GM12874 (cell line): ENCODE data around the gene HIPK3.

Source experiments
- TF ChIP-seq, protein P1 (sequence below): IDR thresholded peaks from 2 replicates; pipeline ENCODE4 v1.5.1; 2011; ENCODE audit warnings: low read depth, mild to moderate bottlenecking, control low read depth, low read length, moderate library complexity; ENCODE audit not compliant: insufficient read depth

Gene HIPK3

DNA sequence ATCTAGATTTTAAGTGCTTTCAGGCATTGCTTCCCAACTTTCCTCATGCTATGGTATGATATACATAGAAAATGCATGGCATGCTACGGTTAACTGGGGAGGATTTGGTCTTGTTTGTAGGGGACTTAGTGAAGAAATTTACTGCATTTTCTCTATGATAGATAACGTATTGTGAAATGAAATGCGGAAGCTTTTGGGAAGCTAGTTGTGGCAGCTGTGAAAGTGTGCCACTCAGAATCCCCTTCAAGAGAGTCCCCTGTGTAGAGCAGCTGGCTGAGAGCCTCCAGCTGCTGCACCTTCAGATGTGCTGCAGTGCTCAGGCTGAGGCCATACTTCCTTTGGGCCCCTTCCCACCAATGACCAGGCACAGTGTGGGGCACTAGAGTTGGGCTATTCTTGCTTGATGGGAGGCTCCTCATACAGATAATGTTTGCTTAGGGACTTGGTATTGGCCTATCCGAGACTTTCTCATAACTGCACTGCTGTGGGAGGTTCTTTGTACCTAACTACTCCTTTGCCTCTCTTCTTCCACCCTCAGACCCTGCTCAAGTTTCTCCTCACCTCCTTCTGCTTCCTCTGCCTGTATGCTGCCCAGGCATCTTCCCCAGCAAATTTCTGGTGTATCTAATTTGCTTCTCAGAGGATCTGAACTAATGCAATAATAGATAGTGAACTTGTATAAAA lies 67.3 kb downstream of the HIPK3 start:
- TF ChIP-seq, protein P1, sequence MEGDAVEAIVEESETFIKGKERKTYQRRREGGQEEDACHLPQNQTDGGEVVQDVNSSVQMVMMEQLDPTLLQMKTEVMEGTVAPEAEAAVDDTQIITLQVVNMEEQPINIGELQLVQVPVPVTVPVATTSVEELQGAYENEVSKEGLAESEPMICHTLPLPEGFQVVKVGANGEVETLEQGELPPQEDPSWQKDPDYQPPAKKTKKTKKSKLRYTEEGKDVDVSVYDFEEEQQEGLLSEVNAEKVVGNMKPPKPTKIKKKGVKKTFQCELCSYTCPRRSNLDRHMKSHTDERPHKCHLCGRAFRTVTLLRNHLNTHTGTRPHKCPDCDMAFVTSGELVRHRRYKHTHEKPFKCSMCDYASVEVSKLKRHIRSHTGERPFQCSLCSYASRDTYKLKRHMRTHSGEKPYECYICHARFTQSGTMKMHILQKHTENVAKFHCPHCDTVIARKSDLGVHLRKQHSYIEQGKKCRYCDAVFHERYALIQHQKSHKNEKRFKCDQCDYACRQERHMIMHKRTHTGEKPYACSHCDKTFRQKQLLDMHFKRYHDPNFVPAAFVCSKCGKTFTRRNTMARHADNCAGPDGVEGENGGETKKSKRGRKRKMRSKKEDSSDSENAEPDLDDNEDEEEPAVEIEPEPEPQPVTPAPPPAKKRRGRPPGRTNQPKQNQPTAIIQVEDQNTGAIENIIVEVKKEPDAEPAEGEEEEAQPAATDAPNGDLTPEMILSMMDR: no peak

DNA sequence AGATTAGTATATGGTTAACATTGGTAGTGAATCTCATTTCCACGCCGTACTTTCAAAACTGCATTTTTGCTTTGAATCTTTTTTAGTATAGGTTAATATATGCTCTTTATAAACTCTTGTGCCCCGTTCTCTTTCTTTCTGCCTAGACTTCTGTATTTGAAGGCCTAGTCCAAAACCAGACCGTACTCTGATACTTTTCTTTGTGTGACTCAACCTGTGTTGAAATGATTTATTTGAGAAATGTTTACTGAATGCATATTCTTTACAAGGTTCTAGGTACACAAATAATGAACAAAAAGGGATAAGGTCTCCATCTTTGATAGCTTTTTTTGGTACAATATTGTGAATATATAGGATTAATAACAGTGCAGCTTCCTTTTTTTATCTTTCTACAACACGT lies 68.3 kb downstream of the HIPK3 start:
- TF ChIP-seq, protein P1: no peak

DNA sequence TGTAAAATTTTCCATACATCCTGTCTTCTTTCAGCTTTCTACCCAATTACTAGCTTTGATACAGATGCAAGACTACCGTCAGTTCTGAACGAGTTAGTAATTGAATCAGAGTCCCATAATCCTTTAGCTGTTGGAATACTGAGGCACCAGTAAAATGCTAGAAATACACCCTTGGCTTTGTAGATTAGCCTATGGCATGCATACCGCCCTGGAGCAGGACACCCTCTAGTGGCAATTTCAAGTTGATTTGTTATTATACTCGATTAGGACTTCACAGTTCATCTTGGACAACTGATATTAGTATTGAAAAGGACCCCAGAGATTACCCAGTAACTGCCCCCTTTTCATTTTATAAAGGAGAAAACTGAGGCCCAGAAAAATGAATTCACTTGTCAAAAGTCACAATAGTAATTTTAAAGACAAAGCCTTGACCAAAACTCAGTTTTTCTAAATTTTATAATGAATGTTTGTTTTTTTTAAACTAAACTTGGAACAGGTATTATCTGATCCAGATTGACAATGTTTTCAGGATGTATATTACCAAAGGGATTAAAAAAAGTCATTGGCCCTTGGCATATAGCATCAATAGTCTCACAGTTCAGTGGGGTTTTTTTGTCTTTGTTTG lies 72.6 kb downstream of the HIPK3 start:
- TF ChIP-seq, protein P1: peak; percentile 60

DNA sequence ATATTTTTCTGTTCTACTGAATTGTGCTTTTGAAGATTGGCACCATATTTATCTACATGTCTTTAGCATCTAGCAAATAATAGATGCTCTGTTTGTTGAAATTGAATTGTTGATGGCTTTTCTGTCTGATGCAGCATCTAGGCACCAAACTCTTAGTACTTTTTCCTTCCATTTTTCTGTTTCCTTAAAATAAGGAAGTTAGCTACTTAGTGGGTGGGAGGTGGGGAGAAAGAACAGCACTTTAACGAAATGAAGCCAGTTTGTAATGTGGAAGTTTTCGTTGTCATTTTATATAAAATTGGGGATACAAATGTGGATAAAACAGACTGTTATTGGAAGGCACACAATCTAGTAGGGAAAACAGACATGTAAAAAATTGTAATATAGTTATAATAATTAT lies 76.6 kb downstream of the HIPK3 start:
- TF ChIP-seq, protein P1: no peak

DNA sequence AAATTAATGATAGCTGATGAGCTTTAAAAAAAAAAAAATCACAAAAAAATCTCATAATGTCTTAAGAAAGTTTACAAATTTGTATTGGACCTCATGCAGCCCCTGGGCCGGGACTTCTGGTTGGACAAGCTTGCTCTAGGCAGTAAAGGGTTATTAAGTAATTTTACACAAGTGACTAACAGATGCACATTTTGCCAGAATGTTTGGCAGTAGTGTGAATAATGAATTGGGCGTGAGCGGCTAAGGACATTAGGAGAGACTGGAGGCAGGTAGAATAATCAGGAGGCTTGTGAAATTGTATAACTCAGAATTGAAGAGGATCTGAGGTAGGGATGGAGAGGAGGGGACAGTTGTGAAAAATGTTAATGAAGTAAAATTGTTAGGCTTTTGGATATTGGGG lies 77.4 kb downstream of the HIPK3 start:
- TF ChIP-seq, protein P1: no peak

DNA sequence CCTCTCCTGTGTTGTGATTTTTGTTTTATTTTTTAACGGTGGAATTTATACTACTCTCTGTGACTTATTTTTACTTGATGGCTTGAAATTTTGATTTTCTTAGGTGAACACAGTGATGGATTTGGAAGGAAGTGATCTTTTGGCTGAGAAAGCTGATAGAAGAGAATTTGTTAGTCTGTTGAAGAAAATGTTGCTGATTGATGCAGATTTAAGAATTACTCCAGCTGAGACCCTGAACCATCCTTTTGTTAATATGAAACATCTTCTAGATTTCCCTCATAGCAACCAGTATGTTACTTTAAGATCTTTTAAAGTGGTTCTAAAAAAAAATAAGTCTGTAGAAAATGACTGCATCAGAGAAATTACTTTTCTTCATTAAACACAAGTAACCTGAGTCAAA lies 82.1 kb downstream of the HIPK3 start:
- TF ChIP-seq, protein P1: no peak

DNA sequence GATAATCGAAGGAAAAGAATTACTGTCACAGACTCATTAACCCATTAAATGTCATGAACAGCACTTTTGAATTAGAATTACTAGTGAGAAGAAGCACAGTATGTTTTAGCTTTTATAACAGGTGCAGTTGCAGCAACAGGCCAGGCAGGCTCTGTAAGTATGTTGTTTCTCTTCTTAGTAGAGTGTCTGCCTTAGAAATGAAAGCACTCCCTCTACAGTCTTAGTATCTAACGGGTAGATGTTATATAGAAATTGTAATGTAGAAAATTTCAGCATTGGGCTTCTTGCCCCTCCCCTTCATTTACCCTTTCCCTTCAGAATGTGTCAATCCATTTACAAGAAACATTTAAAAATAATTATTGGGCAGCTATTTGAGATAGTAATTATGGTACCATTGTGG lies 87.4 kb downstream of the HIPK3 start:
- TF ChIP-seq, protein P1: no peak
